Anterior cingulate cortex (tissue), 58 donors: ENCODE data around the gene ATOH8.

Experiments
- DNase-seq, 58 donors: peaks; one replicate each; lab custom pipeline; 2025; lab: John Stamatoyannopoulos, UW

The ATOH8 gene

DNA sequence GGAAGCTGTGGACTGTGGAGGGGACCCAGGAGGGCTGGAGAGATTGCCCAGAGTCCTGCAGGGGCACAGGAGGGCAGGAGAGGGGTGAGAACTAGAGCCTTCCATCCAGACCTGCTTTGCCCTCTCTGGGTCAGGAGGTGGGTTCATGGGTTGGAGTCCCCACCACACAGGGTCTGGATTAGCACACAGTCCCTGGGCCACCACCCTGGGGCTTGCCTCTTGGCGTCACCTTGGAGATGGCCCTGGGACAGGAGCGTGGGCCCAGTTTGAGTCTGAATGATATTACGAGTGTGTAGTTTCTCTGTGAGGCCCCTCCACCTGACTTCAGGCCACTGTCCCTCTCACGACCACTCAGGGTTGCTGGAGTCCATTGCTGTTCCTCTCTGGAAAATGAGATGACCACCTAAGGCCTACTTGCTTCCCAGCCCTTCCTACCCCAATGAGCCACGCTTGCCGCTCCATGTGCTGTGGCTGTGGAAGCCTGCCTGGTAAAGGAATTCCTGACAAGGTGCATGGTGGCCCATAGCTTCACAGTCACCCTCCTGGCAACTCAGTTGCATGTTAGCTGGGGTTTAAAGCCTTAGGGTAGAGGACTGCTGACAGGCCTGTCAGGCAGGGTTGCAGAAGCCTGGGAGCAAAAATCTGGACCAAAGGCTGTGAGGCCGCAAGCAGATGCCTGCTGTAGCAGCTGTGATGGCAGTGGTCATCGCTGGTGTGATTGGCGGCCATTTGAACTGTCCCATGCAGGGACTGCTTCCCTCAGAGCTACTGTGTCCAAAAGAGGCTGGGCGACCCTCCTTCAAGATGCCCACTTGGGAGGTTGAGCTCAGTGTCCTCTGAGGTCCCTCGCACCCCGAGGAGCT lies 14.2 kb downstream of the ATOH8 start:
- no peak for DNase-seq

DNA sequence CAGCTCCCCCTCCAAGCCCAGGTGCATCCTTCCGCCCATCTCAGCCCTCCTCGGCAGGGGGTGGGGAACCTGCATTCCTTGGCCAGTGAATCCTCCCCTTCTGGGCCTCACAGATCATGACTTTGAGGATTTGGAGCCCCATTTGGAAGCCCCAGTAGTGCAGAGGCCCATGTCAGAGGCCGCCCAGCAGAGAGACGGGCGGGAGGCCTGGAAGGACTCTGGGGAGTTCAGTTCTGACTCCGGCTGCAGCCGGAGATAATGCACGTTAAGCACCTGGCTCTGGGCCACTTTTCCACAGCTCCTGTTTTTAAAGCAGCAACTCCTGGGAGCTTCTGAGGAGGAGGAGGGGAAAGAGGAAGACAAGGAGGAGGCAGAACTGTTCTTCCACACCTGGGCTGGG lies 14.9 kb downstream of the ATOH8 start:
- no peak for DNase-seq

DNA sequence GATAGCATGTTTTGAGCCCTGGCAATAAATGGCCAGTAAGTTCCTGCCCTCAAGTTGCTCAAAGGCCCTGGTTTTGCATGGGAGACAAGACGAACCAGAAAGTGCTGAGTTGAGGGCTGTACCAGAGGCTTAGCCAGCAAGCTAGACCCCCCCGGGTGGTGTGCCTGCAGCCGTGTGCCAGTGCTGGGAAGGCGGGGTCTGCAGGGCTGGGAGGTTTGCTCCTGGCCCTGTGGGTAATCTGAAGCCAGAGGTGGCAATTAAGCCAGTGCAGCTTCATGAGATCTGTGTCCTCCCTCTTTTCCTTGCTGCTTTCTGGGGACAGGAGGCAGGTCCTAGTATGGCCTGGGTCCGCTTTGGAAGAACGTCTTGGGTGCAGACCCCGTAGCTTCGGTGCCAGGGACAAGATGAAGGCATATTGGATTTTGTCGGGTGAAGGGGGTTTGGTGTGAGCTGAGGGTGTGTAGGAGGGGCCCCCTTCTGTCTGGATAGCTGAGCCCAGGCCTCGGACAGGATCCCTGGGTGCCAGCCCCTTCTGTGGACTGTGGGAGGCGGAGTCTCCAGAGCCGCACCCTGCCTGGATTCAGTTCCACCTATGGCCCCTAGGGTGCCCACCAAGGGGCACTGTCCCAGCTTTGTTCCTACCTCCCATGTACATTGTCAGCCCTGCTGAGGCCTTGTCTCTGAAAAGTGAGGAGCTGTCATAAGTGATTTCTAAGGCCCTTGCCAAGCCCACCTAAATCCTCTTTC lies 15.6 kb downstream of the ATOH8 start:
- no peak for DNase-seq

DNA sequence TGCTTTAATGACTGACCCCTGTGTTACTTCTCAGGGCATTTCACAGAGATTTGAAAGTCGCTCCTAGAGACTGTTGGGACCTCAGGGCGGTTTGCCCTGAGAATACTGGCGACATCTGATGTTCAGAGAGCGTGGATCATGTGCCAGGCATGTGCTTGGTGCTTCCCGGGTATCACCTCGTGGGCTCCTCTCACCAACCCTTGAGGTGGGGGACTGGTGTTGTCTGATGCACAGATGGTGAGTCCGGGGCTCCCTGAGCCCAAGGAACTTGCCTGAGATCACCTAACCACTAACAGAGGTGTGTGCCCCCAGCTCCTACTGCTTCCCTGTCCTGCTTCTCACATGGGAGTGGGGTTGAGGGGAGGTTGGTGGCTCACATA lies 16.2 kb downstream of the ATOH8 start:
- no peak for DNase-seq

DNA sequence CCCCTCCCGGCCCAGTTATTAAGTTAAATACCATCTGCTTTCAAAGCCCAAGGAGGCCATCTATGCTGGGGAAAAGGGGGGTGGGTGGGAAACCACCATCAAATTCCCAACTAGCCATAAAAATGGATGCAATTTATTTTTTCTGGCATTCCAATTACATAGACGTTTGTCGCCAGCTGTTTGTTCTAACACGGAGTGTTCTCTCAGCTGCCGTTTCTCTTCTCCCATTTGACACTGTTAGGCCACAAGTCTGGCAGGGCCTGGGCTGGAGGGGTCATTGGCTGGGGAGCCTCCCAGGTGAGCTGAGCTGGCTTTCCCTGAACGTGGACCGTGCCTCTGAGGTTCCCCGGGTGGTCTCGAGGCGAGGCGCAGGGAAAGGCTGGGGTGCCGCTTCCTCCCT lies 16.6 kb downstream of the ATOH8 start:
- no peak for DNase-seq

DNA sequence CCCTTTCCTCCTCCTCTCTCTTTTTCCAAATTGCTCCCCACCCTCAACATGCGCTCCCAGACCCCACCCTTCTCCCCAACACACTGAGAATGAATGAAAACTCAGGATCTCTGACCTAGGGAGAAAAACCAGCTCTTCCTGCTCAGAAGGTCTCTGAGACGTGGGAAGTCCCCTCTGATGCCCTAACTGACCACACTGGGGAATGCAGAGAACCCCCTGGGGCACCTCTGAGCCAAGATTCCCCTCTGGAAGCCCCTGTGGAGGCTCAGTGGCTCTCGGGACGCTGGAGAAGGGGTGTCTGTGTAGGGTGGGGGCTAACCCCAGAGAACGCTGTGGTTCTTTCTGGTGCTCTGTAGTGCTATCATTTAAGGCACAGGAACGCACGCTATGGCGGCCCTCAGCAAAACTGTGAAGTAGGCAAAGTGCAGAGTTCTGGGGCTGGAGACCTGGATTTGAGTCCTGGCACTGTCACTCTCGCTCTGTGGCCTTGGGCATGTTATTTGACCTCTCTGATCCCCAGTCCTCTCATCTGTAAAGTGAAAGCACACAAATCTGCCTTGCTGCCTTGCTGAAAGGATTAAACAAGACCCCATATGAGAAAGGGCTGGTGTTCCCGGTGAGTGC lies 17.1 kb downstream of the ATOH8 start:
- DNase-seq: no peak

DNA sequence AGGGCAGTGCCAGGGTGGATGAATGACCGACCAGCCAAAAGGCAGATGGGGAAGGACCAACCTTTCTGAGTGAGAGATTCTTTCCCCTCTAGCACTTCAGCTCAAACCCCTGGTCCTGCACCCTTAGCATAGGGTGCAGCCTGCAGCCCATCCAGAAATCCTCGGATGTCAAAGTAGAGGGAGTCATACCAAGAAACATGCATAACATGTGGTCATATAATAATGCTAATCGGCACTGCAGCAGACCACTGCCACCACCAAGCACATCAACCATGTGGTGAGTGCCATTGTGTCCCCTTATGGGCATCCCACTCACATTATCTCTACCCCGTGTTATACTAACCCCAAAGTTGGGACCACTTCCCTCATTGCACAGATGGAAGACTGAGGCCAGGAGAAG lies 17.7 kb downstream of the ATOH8 start:
- no peak for DNase-seq

DNA sequence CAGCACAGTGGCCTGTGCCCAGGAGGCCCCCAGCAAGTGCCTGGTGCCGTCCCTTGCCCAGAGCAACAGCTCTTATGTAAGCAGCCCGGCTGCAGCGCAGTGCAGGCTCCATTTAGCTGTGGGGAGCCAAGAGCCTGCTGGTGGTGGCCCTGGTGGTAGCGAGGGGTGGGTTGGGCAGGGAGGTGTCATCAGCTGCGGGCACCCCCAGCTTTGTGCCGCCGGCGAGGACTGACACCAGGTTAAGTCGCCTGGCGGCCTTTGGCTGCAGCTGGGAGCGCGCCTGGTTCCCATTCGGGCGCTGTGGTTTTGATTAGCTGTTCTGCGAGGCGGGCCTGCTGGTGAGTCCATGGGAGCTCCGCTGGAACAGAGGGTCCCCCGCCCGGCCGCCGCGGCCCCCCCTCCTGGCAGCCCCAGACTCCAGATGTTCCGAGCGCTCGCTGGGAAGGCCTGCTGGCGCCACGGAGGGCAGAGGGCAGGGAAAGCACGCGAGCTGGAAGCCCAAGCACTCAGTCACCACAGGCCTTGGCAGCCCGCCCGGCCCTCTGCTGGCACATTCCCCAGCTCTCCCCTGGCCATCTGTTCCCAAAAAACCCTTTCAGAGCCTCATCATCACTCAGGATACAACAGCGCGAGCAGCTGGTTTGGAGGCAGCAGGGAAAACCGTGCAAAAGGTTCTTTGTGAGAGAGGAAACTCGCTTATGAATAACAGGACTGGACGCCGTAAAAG lies 18.4 kb downstream of the ATOH8 start:
- peak; percentile 80 to 100 (median 96) for DNase-seq

DNA sequence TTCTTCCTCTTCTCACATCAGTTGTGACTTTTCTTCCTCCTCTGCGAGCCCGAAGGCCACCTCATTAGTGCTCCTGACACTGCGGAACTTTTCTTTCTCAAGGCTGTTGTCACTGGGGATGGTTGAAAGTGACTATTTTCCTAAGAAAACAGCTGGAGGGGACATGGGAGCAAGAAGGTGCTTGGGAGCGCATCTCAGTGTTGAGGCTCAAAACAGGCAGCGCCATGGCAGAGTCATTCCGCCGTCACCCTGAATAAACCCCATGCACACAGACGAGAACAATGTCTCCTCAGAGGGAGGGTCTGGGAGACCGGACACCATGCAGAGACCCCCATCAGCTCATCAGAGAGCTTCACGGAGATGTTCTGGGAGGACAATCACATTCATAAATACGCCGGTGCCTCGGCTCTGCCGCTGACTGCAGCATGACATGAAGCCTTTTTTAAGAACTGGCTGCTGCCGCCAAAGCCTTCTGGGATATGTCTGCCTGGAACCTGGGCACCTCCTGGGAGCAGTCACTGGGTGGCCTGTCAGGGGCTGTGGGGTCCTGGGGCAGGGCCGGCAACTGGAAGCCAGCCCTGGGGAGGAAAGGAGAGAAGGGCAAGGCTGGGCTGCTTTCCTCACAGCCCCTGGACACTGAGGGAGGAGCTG lies 19.2 kb downstream of the ATOH8 start:
- peak in 12 of 58 donors; percentile 19 to 67 (median 38) for DNase-seq

DNA sequence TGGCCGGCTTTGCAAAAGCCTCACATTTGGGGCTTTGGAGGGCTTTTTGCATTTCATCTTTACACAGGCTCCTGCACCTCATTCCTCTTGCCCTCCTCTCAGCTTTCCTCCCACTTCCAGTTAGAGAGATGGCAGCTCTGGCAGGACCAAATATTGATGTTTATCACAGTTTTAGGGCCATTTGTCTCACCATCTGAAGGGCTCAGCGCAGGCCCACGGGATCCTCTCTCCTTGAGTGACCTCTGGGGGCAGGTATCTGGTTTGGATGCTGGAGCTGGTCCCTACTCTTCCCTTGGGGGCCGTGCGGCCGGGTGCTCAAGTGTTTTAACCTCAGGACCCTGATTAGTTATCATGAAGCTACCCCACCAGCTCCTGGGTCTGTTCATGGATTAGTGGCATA lies 19.9 kb downstream of the ATOH8 start:
- DNase-seq: no peak

DNA sequence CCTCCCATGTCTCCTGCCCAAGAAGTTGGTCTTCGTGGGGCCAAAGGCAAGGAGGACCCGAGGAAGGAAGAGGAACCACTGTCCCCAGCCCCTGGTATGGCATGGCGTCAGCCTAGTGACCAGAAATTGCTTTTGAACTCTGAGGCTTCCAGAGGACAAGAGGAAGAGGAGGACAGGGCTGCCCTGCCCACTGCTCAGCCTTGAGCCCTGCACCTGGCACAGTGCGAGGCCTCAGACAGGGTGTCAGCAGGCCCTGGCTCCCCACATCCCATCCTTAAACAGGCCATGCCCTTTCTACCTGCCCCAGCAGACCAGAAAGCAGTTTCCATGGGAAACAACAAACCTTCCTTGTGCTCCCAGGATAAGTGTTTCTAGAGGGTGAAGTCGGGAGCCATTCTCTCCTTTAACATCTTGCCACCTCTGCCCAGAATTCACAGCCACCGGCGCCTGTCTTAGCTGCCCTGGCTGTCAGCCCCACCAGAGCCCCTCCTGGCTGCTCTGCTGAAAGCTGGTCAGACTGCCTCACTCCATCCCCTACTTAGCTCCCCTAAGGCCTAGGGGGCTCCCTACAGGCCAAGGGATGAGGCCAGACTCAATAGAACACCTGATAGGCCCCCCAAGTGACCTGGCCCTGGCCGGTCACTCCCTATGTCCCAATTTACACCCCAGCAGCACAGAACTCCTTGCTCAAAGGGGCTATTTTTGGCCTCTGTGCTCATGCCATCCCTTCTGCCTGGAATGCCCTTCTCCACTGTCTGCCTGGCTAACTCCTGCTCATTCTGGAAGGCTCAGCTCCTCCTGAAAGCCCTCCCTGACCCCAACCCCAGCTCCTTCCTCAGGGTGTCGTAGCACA lies 20.6 kb downstream of the ATOH8 start:
- no peak for DNase-seq

DNA sequence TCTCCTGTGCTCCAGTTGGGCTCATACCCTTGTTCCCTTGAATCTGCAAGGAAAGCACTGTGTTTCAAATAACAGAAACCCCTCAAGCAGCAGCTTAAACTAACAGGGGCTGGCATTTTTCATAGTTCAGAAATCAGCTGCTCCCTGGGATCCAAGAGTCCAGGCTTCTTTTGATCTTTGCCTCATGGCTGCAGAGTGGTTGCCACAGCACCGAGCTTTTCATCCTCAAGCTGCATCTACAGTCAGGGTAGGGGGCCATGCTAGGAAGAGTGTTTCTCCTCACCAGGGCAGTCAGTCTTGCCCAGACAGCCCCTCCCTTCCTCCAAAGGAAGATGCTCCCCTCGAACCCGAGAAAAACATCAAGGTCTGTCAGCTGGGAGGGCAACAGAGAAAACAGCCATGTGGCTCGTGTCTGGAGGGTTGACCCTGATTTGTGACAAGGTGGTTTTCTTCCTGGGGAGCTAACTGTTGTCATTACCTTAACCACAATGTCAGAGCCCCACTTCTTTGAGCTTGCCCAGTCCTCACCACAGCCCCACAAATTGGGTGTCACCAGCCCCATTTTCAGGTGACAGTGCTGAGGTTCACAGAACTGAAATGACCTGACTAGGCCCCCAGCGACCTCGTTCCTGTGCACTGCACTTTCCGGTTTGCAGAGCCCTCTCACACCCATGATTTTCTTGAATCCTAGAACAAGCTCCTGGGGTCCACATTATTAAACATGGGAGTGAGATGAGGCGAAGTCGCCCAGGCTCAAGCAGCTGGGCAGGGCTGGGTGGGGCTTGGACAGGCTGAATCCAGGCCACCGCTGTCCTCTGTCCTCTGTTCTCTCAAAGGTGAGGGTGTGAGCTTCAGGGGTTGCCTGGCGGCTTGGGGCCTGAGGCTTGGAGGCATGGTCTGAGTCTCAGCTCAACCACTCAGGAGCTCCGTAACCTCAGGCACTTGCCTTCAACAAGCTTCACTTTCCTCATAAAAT lies 21.9 kb downstream of the ATOH8 start:
- DNase-seq: no peak

DNA sequence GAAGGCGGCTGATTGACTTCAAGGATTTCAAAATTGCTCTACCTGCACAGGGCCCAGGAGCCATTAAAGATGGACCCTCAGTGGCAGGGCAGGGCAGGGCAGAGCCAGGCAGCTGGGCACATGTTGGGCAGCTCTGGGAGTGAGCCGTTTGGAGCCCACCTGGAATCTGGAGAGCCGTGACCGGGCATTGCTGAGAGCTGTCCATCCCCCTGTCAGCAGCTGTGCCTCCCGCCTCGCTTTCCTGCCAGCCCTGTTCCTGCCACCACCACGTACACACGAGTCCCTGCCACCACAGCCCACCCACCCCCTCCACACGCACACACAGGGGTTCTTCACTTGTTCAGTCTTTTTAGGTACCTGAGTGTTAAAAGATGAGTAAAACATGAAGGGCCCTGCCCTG lies 22.9 kb downstream of the ATOH8 start:
- DNase-seq: no peak

DNA sequence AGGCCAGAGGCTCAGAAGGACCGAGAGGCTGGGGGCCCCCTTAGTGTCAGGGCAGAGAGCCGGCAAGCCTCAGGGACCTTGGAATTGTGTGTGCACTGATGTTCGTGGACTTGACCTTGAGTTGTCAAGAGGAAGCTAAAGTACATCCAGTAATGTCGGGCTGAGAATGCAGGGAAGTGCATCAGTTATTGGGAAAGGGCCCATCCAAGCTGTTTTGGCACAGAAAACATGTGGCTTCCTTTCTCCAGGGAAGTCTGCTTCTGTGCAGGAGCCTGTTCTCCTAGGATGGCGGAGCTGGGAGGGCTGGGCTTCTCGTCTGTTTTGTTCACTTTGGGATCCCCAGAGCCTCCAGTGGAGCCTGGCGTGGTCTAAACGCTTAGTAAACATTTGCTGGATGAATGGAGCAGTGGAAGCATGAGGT lies 23.7 kb downstream of the ATOH8 start:
- no peak for DNase-seq

DNA sequence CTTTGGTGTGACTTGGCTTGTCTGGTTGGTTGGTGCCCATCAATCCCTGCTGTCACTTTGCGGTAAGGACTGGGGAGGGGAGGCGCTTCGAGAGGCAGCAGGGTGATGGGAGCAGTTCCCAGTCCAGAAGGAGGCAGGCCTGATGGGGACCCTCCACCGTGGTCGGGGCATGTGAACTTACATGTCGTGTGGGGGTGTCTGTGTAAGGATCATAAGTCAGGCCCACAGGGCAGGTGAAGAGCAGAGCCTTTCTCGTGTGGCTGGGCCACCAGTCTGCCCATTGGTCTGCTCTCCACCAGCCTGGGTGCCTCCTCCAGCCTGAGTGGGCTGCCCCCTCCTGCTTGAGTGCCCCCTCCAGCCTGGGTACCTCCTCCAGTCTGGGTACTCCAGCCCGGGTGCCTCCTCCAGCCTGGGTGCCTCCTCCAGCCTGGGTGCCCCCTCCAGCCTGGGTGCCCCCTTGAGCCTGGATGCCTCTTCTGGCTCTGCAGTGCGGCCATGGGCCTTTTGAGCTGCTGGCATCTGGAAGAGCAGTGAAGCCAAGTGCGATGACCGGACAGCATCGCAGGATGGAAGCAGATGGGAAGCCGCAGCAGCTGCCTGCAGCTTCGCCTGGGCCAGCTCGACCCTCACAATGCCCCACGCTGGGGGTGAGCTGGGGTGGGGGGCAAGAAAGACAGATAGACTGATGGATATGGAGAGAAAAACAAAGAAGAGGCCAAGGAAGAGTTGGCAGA lies 25.0 kb downstream of the ATOH8 start:
- DNase-seq: peak in 4 of 58 donors; percentile 20 to 35 (median 28)

DNA sequence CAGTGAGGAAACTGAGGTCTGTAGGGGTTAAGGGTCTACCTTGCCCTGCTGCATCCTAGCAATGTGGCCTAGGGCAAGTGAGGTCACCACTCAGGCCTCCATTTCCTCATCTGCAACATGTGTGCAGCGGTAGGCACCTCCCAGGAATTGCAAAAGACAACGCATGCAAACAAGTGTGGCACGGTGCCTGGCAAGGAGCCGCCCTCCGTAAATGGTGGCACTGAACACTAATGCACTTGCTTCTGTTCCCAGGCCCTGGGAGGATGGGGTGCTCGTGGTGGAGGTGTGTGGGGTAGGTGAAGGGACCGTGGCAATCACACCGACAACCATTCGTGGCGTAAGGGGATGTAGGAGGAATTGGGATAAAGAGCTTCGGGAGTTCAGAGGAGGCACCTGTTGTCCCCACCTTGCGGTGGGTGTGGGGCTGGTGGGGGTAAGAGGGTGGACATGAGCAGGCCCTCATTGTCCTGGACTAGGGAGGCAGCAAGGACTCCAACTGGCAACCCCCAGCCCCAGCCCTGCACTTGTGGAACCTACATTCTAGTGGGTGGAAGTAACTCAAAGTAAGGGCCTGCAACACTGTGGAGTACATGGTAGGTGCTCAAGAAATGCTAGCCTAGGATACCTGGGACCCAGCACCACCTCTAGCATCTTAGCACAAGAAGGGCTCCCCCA lies 26.0 kb downstream of the ATOH8 start:
- no peak for DNase-seq
